Activated T-helper 1 cell treated with anti-CD3 and anti-CD28 coated beads, Interleukin-12 subunit alpha, Interleukin-12 subunit beta, Interleukin-2, Interleukin-4 antibody, amounts not matched to agents 30 ng/mL and 10 ng/mL and 1 ng/mL, durations not matched to agents 14 hours and 24 hours and 36 hours (primary cell): ENCODE measurements around the gene PARD3B. TPM values are rescaled to one million over a fixed set of nuclear protein-coding genes. Genes with fewer than 3 reads are reported as not detected.
A peak's percentile ranks its signal among the peaks of the same experiment; 100 is the strongest.

ENCODE experiments used
- DNase-seq: peaks from one replicate; pipeline ENCODE4 v3.0.0; 2021; ENCODE audit warnings: low spot score
- H3K27ac Mint-ChIP-seq: one replicate; pipeline ENCODE4 v1.8.0; 2021; ENCODE audit warnings: mild to moderate bottlenecking, mixed read lengths
- H3K27me3 Mint-ChIP-seq: one replicate; pipeline ENCODE4 v1.8.0; 2022; ENCODE audit warnings: mild to moderate bottlenecking, moderate library complexity, mixed read lengths; ENCODE audit not compliant: insufficient read depth
- H3K36me3 Mint-ChIP-seq: one replicate; pipeline ENCODE4 v1.8.0; 2021; ENCODE audit warnings: low read depth, mixed read lengths
- H3K4me1 Mint-ChIP-seq: one replicate; pipeline ENCODE4 v1.8.0; 2021; ENCODE audit warnings: low read depth, mixed read lengths
- H3K4me3 Mint-ChIP-seq: one replicate; pipeline ENCODE4 v1.8.0; 2021; ENCODE audit warnings: mild to moderate bottlenecking, moderate library complexity, mixed read lengths
- H3K9me3 Mint-ChIP-seq: one replicate; pipeline ENCODE4 v1.8.0; 2021; ENCODE audit warnings: mixed read lengths
- intact Hi-C: fragments of 100-400 bp; cut with micrococcal nuclease; formaldehyde crosslinking; loops from one replicate; pipeline ENCODE4 v1.15.1; 2024
- total RNA-seq: library from RNA; stranded (reverse); gene quantifications from 2 replicates; pipeline ENCODE4 v1.2.3, GENCODE V29; 2022

The PARD3B gene
- total RNA-seq, 1 donor from 2014 or later = 0.26 TPM

- peaks cover 17% of the 10 kb centered on the region for H3K4me1 Mint-ChIP-seq
- H3K4me3 Mint-ChIP-seq = no peak overlapping the region
- no peaks in the 10 kb centered on the region for H3K27me3 Mint-ChIP-seq
- no peak for DNase-seq
- H3K27ac Mint-ChIP-seq = no peak overlapping the region
- H3K9me3 Mint-ChIP-seq = peaks cover 4% of the 10 kb centered on the region
- intact Hi-C loops = no loop called here
- no peaks in the 10 kb centered on the region for H3K36me3 Mint-ChIP-seq
Measured at GRCh38 chr2:205033431-205033830, 488.2 kb downstream of the PARD3B start.

GRCh38 chr2:205034034-205034433 lies 488.8 kb downstream of the PARD3B start:
- no peak overlapping the region for H3K4me3 Mint-ChIP-seq
- DNase-seq = no peak
- intact Hi-C loops = no loop called here
- H3K27me3 Mint-ChIP-seq = peaks cover 4% of the 10 kb centered on the region
- H3K36me3 Mint-ChIP-seq = no peaks in the 10 kb centered on the region
- no peak overlapping the region for H3K27ac Mint-ChIP-seq
- peaks cover 15% of the 10 kb centered on the region for H3K4me1 Mint-ChIP-seq
- peaks cover 4% of the 10 kb centered on the region for H3K9me3 Mint-ChIP-seq

- H3K36me3 Mint-ChIP-seq = no peaks in the 10 kb centered on the region
- H3K4me3 Mint-ChIP-seq = no peak overlapping the region
- no peaks in the 10 kb centered on the region for H3K4me1 Mint-ChIP-seq
- H3K27ac Mint-ChIP-seq = no peak overlapping the region
- no peak for DNase-seq
- intact Hi-C loops = no loop called here
- H3K27me3 Mint-ChIP-seq = peaks cover 4% of the 10 kb centered on the region
- H3K9me3 Mint-ChIP-seq = peaks cover 4% of the 10 kb centered on the region
Measured at GRCh38 chr2:205040323-205040722, 495.0 kb downstream of the PARD3B start.

- intact Hi-C loops = no loop called here
- Mint-ChIP-seq H3K9me3 (peaks cover 4% of the 10 kb centered on the region), H3K27me3 (peaks cover 4% of the 10 kb centered on the region), H3K36me3 (no peaks in the 10 kb centered on the region), H3K4me3 (no peak overlapping the region), H3K4me1 (no peaks in the 10 kb centered on the region), H3K27ac (no peak overlapping the region)
- no peak for DNase-seq
Measured at GRCh38 chr2:205041472-205042130, 496.3 kb downstream of the PARD3B start.

- DNase-seq = no peak
- H3K4me3 Mint-ChIP-seq = no peak overlapping the region
- no peak overlapping the region for H3K27ac Mint-ChIP-seq
- H3K9me3 Mint-ChIP-seq = peaks cover 6% of the 10 kb centered on the region
- intact Hi-C loops = no loop called here
- no peaks in the 10 kb centered on the region for H3K4me1 Mint-ChIP-seq
- H3K36me3 Mint-ChIP-seq = peaks cover 2% of the 10 kb centered on the region
- H3K27me3 Mint-ChIP-seq = peaks cover 6% of the 10 kb centered on the region
Measured at GRCh38 chr2:205043285-205043684, 498.0 kb downstream of the PARD3B start.

- no peak for DNase-seq
- H3K9me3 Mint-ChIP-seq = peaks cover 22% of the 10 kb centered on the region
- intact Hi-C loops = no loop called here
- H3K27ac Mint-ChIP-seq = no peak overlapping the region
- H3K27me3 Mint-ChIP-seq = peaks cover 1% of the 10 kb centered on the region
- H3K36me3 Mint-ChIP-seq = peaks cover 12% of the 10 kb centered on the region
- H3K4me1 Mint-ChIP-seq = no peaks in the 10 kb centered on the region
- no peak overlapping the region for H3K4me3 Mint-ChIP-seq
Measured at GRCh38 chr2:205045706-205046105, 500.4 kb downstream of the PARD3B start.

- DNase-seq = no peak
- H3K27ac Mint-ChIP-seq = no peak overlapping the region
- peaks cover 1% of the 10 kb centered on the region for H3K27me3 Mint-ChIP-seq
- H3K9me3 Mint-ChIP-seq = peaks cover 22% of the 10 kb centered on the region
- no peak overlapping the region for H3K4me3 Mint-ChIP-seq
- H3K36me3 Mint-ChIP-seq = peaks cover 12% of the 10 kb centered on the region
- intact Hi-C loops = no loop called here
- no peaks in the 10 kb centered on the region for H3K4me1 Mint-ChIP-seq
Measured at GRCh38 chr2:205047273-205047839, 502.1 kb downstream of the PARD3B start.

GRCh38 chr2:205051417-205051816 lies 506.1 kb downstream of the PARD3B start:
- H3K9me3 Mint-ChIP-seq = peaks cover 19% of the 10 kb centered on the region
- peaks cover 10% of the 10 kb centered on the region for H3K4me1 Mint-ChIP-seq
- intact Hi-C loops = no loop called here

GRCh38 chr2:205052781-205053180 lies 507.5 kb downstream of the PARD3B start:
- Mint-ChIP-seq H3K4me1 (peaks cover 10% of the 10 kb centered on the region), H3K27me3 (peaks cover 2% of the 10 kb centered on the region), H3K27ac (no peak overlapping the region), H3K4me3 (no peak overlapping the region), H3K36me3 (peaks cover 11% of the 10 kb centered on the region), H3K9me3 (peaks cover 20% of the 10 kb centered on the region)
- DNase-seq = no peak
- intact Hi-C loops = no loop called here

More at GRCh38 chr2:205051417-205051816, 506.1 kb downstream of the PARD3B start:
- peaks cover 12% of the 10 kb centered on the region for H3K36me3 Mint-ChIP-seq
- no peak for DNase-seq
- peaks cover 3% of the 10 kb centered on the region for H3K27me3 Mint-ChIP-seq
- no peak overlapping the region for H3K4me3 Mint-ChIP-seq
- no peak overlapping the region for H3K27ac Mint-ChIP-seq

GRCh38 chr2:205053827-205054410 lies 508.6 kb downstream of the PARD3B start:
- Mint-ChIP-seq H3K27me3 (peaks cover 2% of the 10 kb centered on the region), H3K36me3 (peaks cover 11% of the 10 kb centered on the region), H3K4me3 (no peak overlapping the region), H3K9me3 (peaks cover 23% of the 10 kb centered on the region), H3K27ac (no peak overlapping the region), H3K4me1 (peaks cover 19% of the 10 kb centered on the region)
- intact Hi-C loops = no loop called here
- DNase-seq = no peak

- H3K27ac Mint-ChIP-seq = no peak overlapping the region
- DNase-seq = no peak
- peaks cover 20% of the 10 kb centered on the region for H3K9me3 Mint-ChIP-seq
- peaks cover 2% of the 10 kb centered on the region for H3K27me3 Mint-ChIP-seq
- peaks cover 23% of the 10 kb centered on the region for H3K4me1 Mint-ChIP-seq
- intact Hi-C loops = no loop called here
- peaks cover 6% of the 10 kb centered on the region for H3K36me3 Mint-ChIP-seq
- no peak overlapping the region for H3K4me3 Mint-ChIP-seq
Measured at GRCh38 chr2:205054789-205055188, 509.5 kb downstream of the PARD3B start.

GRCh38 chr2:205055251-205055650 lies 510.0 kb downstream of the PARD3B start:
- peaks cover 23% of the 10 kb centered on the region for H3K4me1 Mint-ChIP-seq
- peaks cover 5% of the 10 kb centered on the region for H3K36me3 Mint-ChIP-seq
- no peak overlapping the region for H3K4me3 Mint-ChIP-seq
- H3K27ac Mint-ChIP-seq = no peak overlapping the region
- intact Hi-C loops = no loop called here
- peaks cover 2% of the 10 kb centered on the region for H3K27me3 Mint-ChIP-seq
- peaks cover 19% of the 10 kb centered on the region for H3K9me3 Mint-ChIP-seq
- DNase-seq = no peak

GRCh38 chr2:205056151-205056561 lies 510.9 kb downstream of the PARD3B start:
- H3K4me1 Mint-ChIP-seq = peaks cover 23% of the 10 kb centered on the region
- H3K27ac Mint-ChIP-seq = no peak overlapping the region
- peaks cover 19% of the 10 kb centered on the region for H3K9me3 Mint-ChIP-seq
- intact Hi-C loops = no loop called here
- peak overlapping the region; percentile 46 for H3K4me3 Mint-ChIP-seq
- DNase-seq = no peak
- peaks cover 5% of the 10 kb centered on the region for H3K36me3 Mint-ChIP-seq
- peaks cover 2% of the 10 kb centered on the region for H3K27me3 Mint-ChIP-seq
